HG02678 (cell line): ENCODE data around the gene DAAM2.

Experiments used
- ATAC-seq: cut with Tn5 transposase; IDR thresholded peaks from one replicate; pipeline ENCODE4 v1.9.1; 2021; ENCODE audit warnings: mild to moderate bottlenecking, moderate library complexity; ENCODE audit not compliant: unreplicated experiment

Gene DAAM2

GRCh38 chr6:39843305-39844020 lies 51.3 kb downstream of the DAAM2 start:
- no peak for ATAC-seq

GRCh38 chr6:39844866-39845265 lies 52.7 kb downstream of the DAAM2 start:
- no peak for ATAC-seq

GRCh38 chr6:39847221-39847620 lies 55.0 kb downstream of the DAAM2 start:
- ATAC-seq = no peak

- no peak for ATAC-seq
These were observed 56.0 kb downstream of the DAAM2 start for GRCh38 chr6:39848171-39848570.

GRCh38 chr6:39849228-39849627 lies 57.1 kb downstream of the DAAM2 start:
- no peak for ATAC-seq

- ATAC-seq = no peak
These were observed 57.6 kb downstream of the DAAM2 start for GRCh38 chr6:39849764-39850163.

- ATAC-seq = no peak
These were observed 58.6 kb downstream of the DAAM2 start for GRCh38 chr6:39850736-39851297.

- ATAC-seq = no peak
These were observed 59.2 kb downstream of the DAAM2 start for GRCh38 chr6:39851331-39851730.

GRCh38 chr6:39852324-39852723 lies 60.1 kb downstream of the DAAM2 start:
- ATAC-seq = no peak

- ATAC-seq = no peak
These were observed 61.4 kb downstream of the DAAM2 start for GRCh38 chr6:39853604-39854003.

GRCh38 chr6:39855356-39855995 lies 63.3 kb downstream of the DAAM2 start:
- no peak for ATAC-seq

- no peak for ATAC-seq
These were observed 66.8 kb downstream of the DAAM2 start for GRCh38 chr6:39859025-39859424.

- ATAC-seq = no peak
These were observed 69.5 kb downstream of the DAAM2 start for GRCh38 chr6:39861663-39862062.

GRCh38 chr6:39865011-39865888 lies 73.1 kb downstream of the DAAM2 start:
- no peak for ATAC-seq

GRCh38 chr6:39867592-39867991 lies 75.4 kb downstream of the DAAM2 start:
- ATAC-seq = no peak

GRCh38 chr6:39870950-39871349 lies 78.8 kb downstream of the DAAM2 start:
- ATAC-seq = no peak

- ATAC-seq = no peak
These were observed 81.3 kb downstream of the DAAM2 start for GRCh38 chr6:39873439-39873838.

- ATAC-seq = no peak
These were observed 83.9 kb downstream of the DAAM2 start for GRCh38 chr6:39876111-39876510.

GRCh38 chr6:39876826-39877225 lies 84.7 kb downstream of the DAAM2 start:
- no peak for ATAC-seq

GRCh38 chr6:39879535-39879934 lies 87.4 kb downstream of the DAAM2 start:
- no peak for ATAC-seq

- no peak for ATAC-seq
These were observed 88.4 kb downstream of the DAAM2 start for GRCh38 chr6:39880594-39880993.
